ENCODE measurements around the gene TRIM9. TPM values are rescaled to one million over a fixed set of nuclear protein-coding genes. Genes with fewer than 3 reads are reported as not detected.

Gene TRIM9
- 6.8 and 9.8 TPM in 2 replicates for total RNA-seq (2021)
- Bru-seq, nascent RNA: percentile 58 among the genes with signal in this experiment
- percentile 55 among the genes with signal in this experiment for BruChase-seq, experiment 1, labeled RNA remaining after a 2-hour chase
- percentile 52 among the genes with signal in this experiment for BruChase-seq, experiment 2, labeled RNA remaining after a 6-hour chase
- long read RNA-seq, full-length matches to known transcripts: 8 of 15 reads
- long read RNA-seq, partial matches to known transcripts: 4 of 15 reads
- long read RNA-seq, other reads (novel, unspliced or antisense): 3 of 15 reads

- H3K4me3 ChIP-seq (ENCODE audit: low read depth, low read length, poor library complexity, severe bottlenecking): peak within 1 kb of the TSS; percentile 69
- no peaks in the 10 kb centered on the region for H3K9me3 ChIP-seq (ENCODE audit: low read depth, low read length, poor library complexity, severe bottlenecking)
- no TSS peak for BruUV-seq (replicated peaks)
- intact Hi-C loops (cut with micrococcal nuclease; ENCODE audit: unreplicated experiment): loop anchor here (5.0 to 10.0 kb wide), 2 partner anchors 127 to 140 kb away; no protein-coding TSS in a partner anchor
- POLR2A ChIA-PET (ENCODE audit: low non-redundant PET): interaction anchor here (0.6 kb wide), 1 partner anchor 138 kb away, joined by 4 read pairs; no protein-coding TSS in a partner anchor
- H3K36me3 ChIP-seq (ENCODE audit: insufficient read depth, low read length, poor library complexity, severe bottlenecking): no peaks in the 10 kb centered on the region
- H3K27me3 ChIP-seq (replicated peaks; ENCODE audit: insufficient read depth, low read depth, low read length, poor library complexity): no peaks in the 10 kb centered on the region
- DNase-seq (ENCODE audit: low spot score): peak; percentile 99
- TF ChIP-seq CTCF (conservative IDR thresholded peaks at IDR 0.05; ENCODE audit: low read depth, low read length) (no peak), EZH2 (IDR thresholded peaks at IDR 0.05; ENCODE audit: borderline replicate concordance, low read depth, low read length, poor library complexity, severe bottlenecking) (no peak)
- peak within 1 kb of the TSS; percentile 73 for H3K27ac ChIP-seq (ENCODE audit: low read depth, low read length, poor library complexity, severe bottlenecking)
- CTCF ChIA-PET: no interaction called here
- peaks cover 14% of the 10 kb centered on the region for H3K4me1 ChIP-seq (ENCODE audit: insufficient read depth, low read length, poor library complexity, severe bottlenecking)
Measured at GRCh38 chr14:51094901-51095853, at the start of gene TRIM9. TSS of gene TRIM9 (minus strand) at chr14:51095105. CDS start at chr14:51094939, 166 bp downstream.

GRCh38 chr14:51140856-51141255 is 46.0 kb upstream of the TRIM9 start:
- Histone ChIP-seq H3K36me3 (ENCODE audit: insufficient read depth, low read length, poor library complexity, severe bottlenecking) (no peaks in the 10 kb centered on the region), H3K9me3 (ENCODE audit: low read depth, low read length, poor library complexity, severe bottlenecking) (no peaks in the 10 kb centered on the region), H3K27me3 (replicated peaks; ENCODE audit: insufficient read depth, low read depth, low read length, poor library complexity) (no peaks in the 10 kb centered on the region), H3K27ac (ENCODE audit: low read depth, low read length, poor library complexity, severe bottlenecking) (no peak overlapping the region), H3K4me3 (ENCODE audit: low read depth, low read length, poor library complexity, severe bottlenecking) (no peak overlapping the region), H3K4me1 (ENCODE audit: insufficient read depth, low read length, poor library complexity, severe bottlenecking) (no peaks in the 10 kb centered on the region)
- ChIA-PET POLR2A (ENCODE audit: low non-redundant PET) (no interaction called here), CTCF (no interaction called here)
- intact Hi-C loops (cut with micrococcal nuclease; ENCODE audit: unreplicated experiment): no loop called here
- BruUV-seq (replicated peaks): no TSS peak
- DNase-seq (ENCODE audit: low spot score): no peak
- no peak for TF ChIP-seq EZH2 (IDR thresholded peaks at IDR 0.05; ENCODE audit: borderline replicate concordance, low read depth, low read length, poor library complexity, severe bottlenecking)
- TF ChIP-seq CTCF (conservative IDR thresholded peaks at IDR 0.05; ENCODE audit: low read depth, low read length): no peak

- Histone ChIP-seq H3K36me3 (ENCODE audit: insufficient read depth, low read length, poor library complexity, severe bottlenecking) (no peaks in the 10 kb centered on the region), H3K9me3 (ENCODE audit: low read depth, low read length, poor library complexity, severe bottlenecking) (no peaks in the 10 kb centered on the region), H3K27me3 (replicated peaks; ENCODE audit: insufficient read depth, low read depth, low read length, poor library complexity) (no peaks in the 10 kb centered on the region), H3K4me3 (ENCODE audit: low read depth, low read length, poor library complexity, severe bottlenecking) (no peak overlapping the region), H3K4me1 (ENCODE audit: insufficient read depth, low read length, poor library complexity, severe bottlenecking) (no peaks in the 10 kb centered on the region), H3K27ac (ENCODE audit: low read depth, low read length, poor library complexity, severe bottlenecking) (no peak overlapping the region)
- no peak for DNase-seq (ENCODE audit: low spot score)
- TF ChIP-seq EZH2 (IDR thresholded peaks at IDR 0.05; ENCODE audit: borderline replicate concordance, low read depth, low read length, poor library complexity, severe bottlenecking): no peak
- TF ChIP-seq CTCF (conservative IDR thresholded peaks at IDR 0.05; ENCODE audit: low read depth, low read length): no peak
- intact Hi-C loops (cut with micrococcal nuclease; ENCODE audit: unreplicated experiment): no loop called here
- ChIA-PET POLR2A (ENCODE audit: low non-redundant PET) (no interaction called here), CTCF (no interaction called here)
- BruUV-seq (replicated peaks): no TSS peak
Measured at GRCh38 chr14:51140338-51140737, 45.4 kb upstream of the TRIM9 start.

Measured in A673 (cell line).